H1 (cell line): ENCODE data around the gene MAGI2. TPM values are rescaled to one million over a fixed set of nuclear protein-coding genes. Genes with fewer than 3 reads are reported as not detected.

ENCODE experiments used
- CTCF ChIA-PET: fragments of 300-600 bp; sonication (Branson Sonifier 250); formaldehyde crosslinking; loops from one replicate; lab custom pipeline; 2021; ENCODE audit not compliant: partially characterized antibody; lab: Charles Lee
- POLR2A ChIA-PET: fragments of 300-600 bp; sonication (Branson Sonifier 250); formaldehyde crosslinking; loops from one replicate; lab custom pipeline; 2021; ENCODE audit warnings: inconsistent platforms; ENCODE audit not compliant: partially characterized antibody; lab: Charles Lee
- DNase-seq, 2 experiments: peaks; one replicate each; pipeline versions ENCODE4 v3.0.0 to v3.0.0-alpha.2; 2010 to 2022; ENCODE audit warnings: low spot score in 2 of 2, low read depth in 1 of 2, mixed read lengths in 1 of 2
- FAIRE-seq: peaks from 2 replicates; lab custom pipeline; 2011; peaks lifted over from hg19 to GRCh38; lab: Jason Lieb, UNC
- H2AFZ ChIP-seq: 2 replicates; pipeline ENCODE4 v1.8.1; 2012; ENCODE audit warnings: low read length, inconsistent platforms
- H2AK5ac ChIP-seq: 2 replicates; pipeline ENCODE4 v1.6.1; 2013; ENCODE audit warnings: low read depth, low read length
- H2BK120ac ChIP-seq: replicated peaks from 2 replicates; pipeline ENCODE3; 2013; ENCODE audit warnings: low read depth, low read length, inconsistent platforms
- H2BK12ac ChIP-seq: 2 replicates; pipeline ENCODE4 v1.6.1; 2013; ENCODE audit warnings: low read depth, low read length
- H2BK15ac ChIP-seq: 2 replicates; pipeline ENCODE4 v1.6.1; 2013; ENCODE audit warnings: low read length
- H2BK20ac ChIP-seq: 2 replicates; pipeline ENCODE4 v1.6.1; 2013; ENCODE audit warnings: low read length
- H2BK5ac ChIP-seq: 2 replicates; pipeline ENCODE4 v1.6.1; 2013; ENCODE audit warnings: low read depth, low read length
- H3K14ac ChIP-seq: 2 replicates; pipeline ENCODE4 v1.6.1; 2013; ENCODE audit warnings: inconsistent platforms; ENCODE audit not compliant: insufficient read length
- H3K18ac ChIP-seq: 2 replicates; pipeline ENCODE4 v1.6.1; 2013; ENCODE audit warnings: low read length; ENCODE audit errors: extremely low read depth
- H3K23ac ChIP-seq: 2 replicates; pipeline ENCODE4 v1.6.1; 2013; ENCODE audit warnings: inconsistent platforms; ENCODE audit not compliant: insufficient read length
- H3K23me2 ChIP-seq: 2 replicates; pipeline ENCODE4 v1.6.1; 2013; ENCODE audit warnings: low read depth, low read length
- H3K27ac ChIP-seq: 2 replicates; pipeline ENCODE4 v1.6.1; 2011; ENCODE audit warnings: low read depth, low read length, inconsistent platforms
- H3K27me3 ChIP-seq, 4 experiments: replicated peaks in 1 of 4; 1 replicate in 1 of 4; 2 replicates in 3 of 4; pipeline versions ENCODE4 v1.6.1 to v1.8.1; 2011 to 2013; ENCODE audit warnings: low read length in 3 of 4, mild to moderate bottlenecking in 3 of 4, inconsistent platforms in 2 of 4, mixed read lengths in 2 of 4, moderate library complexity in 1 of 4; ENCODE audit not compliant: control insufficient read depth in 3 of 4, insufficient read depth in 3 of 4; ENCODE audit errors: extremely low read depth in 1 of 4
- H3K36me3 ChIP-seq, 4 experiments: 2 replicates each; pipeline versions ENCODE4 v1.6.1 to v1.8.1; 2011 to 2013; ENCODE audit warnings: mild to moderate bottlenecking in 4 of 4, low read length in 3 of 4, moderate library complexity in 2 of 4, control low read depth in 1 of 4, inconsistent platforms in 1 of 4; ENCODE audit not compliant: insufficient read depth in 4 of 4, control insufficient read depth in 2 of 4
- H3K4ac ChIP-seq: replicated peaks from 2 replicates; pipeline ENCODE3; 2013; ENCODE audit warnings: low read length, low read depth, mixed read lengths, inconsistent platforms; ENCODE audit not compliant: insufficient read length
- H3K4me1 ChIP-seq, 4 experiments: replicated peaks in 1 of 4; 1 replicate in 1 of 4; 2 replicates in 3 of 4; pipeline versions ENCODE4 v1.6.1 to v1.8.1; 2011 to 2013; ENCODE audit warnings: low read length in 3 of 4, inconsistent platforms in 2 of 4, mixed read lengths in 1 of 4; ENCODE audit not compliant: insufficient read depth in 4 of 4, control insufficient read depth in 3 of 4
- H3K4me2 ChIP-seq, 2 experiments: 2 replicates each; pipeline versions ENCODE4 v1.6.1 to v1.8.1; 2011 to 2013; ENCODE audit warnings: low read depth in 2 of 2, low read length in 2 of 2, control low read depth in 1 of 2, inconsistent platforms in 1 of 2, mild to moderate bottlenecking in 1 of 2; ENCODE audit not compliant: insufficient read depth in 1 of 2
- H3K4me3 ChIP-seq, 4 experiments: fragments of 200-600, 300-600 bp in 1 of 4; sonication (generic), shearing (Covaris generic), sonication (Bioruptor Twin) in 1 of 4; 2 replicates each; pipeline versions ENCODE4 v1.5.1 to v1.8.1; 2011 to 2016; ENCODE audit warnings: low read length in 4 of 4, low read depth in 3 of 4, control low read depth in 2 of 4, inconsistent platforms in 2 of 4, mild to moderate bottlenecking in 2 of 4, mixed read lengths in 1 of 4, moderate library complexity in 1 of 4; ENCODE audit not compliant: insufficient read depth in 2 of 4; ENCODE audit errors: extremely low read depth in 1 of 4
- H3K56ac ChIP-seq: replicated peaks from 2 replicates; pipeline ENCODE3; 2013; ENCODE audit warnings: low read depth, mild to moderate bottlenecking, mixed read lengths, low read length, inconsistent platforms; ENCODE audit not compliant: insufficient read length
- H3K79me1 ChIP-seq: 2 replicates; pipeline ENCODE4 v1.6.1; 2013; ENCODE audit warnings: low read depth, low read length, control low read depth
- H3K79me2 ChIP-seq, 2 experiments: 2 replicates each; pipeline versions ENCODE4 v1.6.1 to v1.8.1; 2012 to 2013; ENCODE audit warnings: low read length in 2 of 2, mild to moderate bottlenecking in 2 of 2, inconsistent platforms in 1 of 2; ENCODE audit not compliant: insufficient read depth in 2 of 2, control insufficient read depth in 1 of 2
- H3K9ac ChIP-seq, 4 experiments: replicated peaks in 1 of 4; 1 replicate in 1 of 4; 2 replicates in 3 of 4; pipeline versions ENCODE4 v1.6.1 to v1.8.1; 2011 to 2013; ENCODE audit warnings: low read depth in 3 of 4, low read length in 3 of 4, control low read depth in 2 of 4, mild to moderate bottlenecking in 2 of 4, moderate library complexity in 2 of 4, inconsistent platforms in 1 of 4; ENCODE audit errors: extremely low read depth in 1 of 4
- H3K9me3 ChIP-seq, 2 experiments: 2 replicates each; pipeline versions ENCODE4 v1.6.1 to v1.8.1; 2012 to 2013; ENCODE audit warnings: mild to moderate bottlenecking in 2 of 2, moderate library complexity in 2 of 2, control low read depth in 1 of 2, inconsistent platforms in 1 of 2, low read depth in 1 of 2, low read length in 1 of 2, mixed read lengths in 1 of 2; ENCODE audit not compliant: insufficient read depth in 2 of 2
- H4K20me1 ChIP-seq, 2 experiments: replicated peaks in 1 of 2; 2 replicates each; pipeline versions ENCODE3 to v1.8.1; 2011 to 2013; ENCODE audit warnings: inconsistent platforms in 2 of 2, low read length in 2 of 2, mild to moderate bottlenecking in 1 of 2; ENCODE audit not compliant: insufficient read depth in 2 of 2, control insufficient read depth in 1 of 2
- H4K5ac ChIP-seq: 2 replicates; pipeline ENCODE4 v1.6.1; 2013; ENCODE audit warnings: low read length, low read depth, mixed read lengths, inconsistent platforms; ENCODE audit not compliant: insufficient read length
- H4K8ac ChIP-seq: 2 replicates; pipeline ENCODE4 v1.8.0; 2013; ENCODE audit warnings: mild to moderate bottlenecking, moderate library complexity, low read length, inconsistent platforms; ENCODE audit not compliant: insufficient read depth; ENCODE audit errors: extremely low read depth
- H4K91ac ChIP-seq: replicated peaks from 2 replicates; pipeline ENCODE3; 2013; ENCODE audit warnings: low read length, mixed read lengths, inconsistent platforms; ENCODE audit not compliant: insufficient read length
- CHD2 ChIP-seq: IDR thresholded peaks from 2 replicates; pipeline ENCODE4 v1.6.1; 2012; ENCODE audit warnings: low read length, improper control_type of control experiment
- E2F6 ChIP-seq: IDR thresholded peaks from 2 replicates; pipeline ENCODE4 v1.6.1; 2012; ENCODE audit warnings: inconsistent platforms
- EZH2 ChIP-seq: fragments of 200-600 bp; sonication (generic); IDR thresholded peaks from 2 replicates; pipeline ENCODE4 v1.7.1; 2012; ENCODE audit warnings: low read depth, mild to moderate bottlenecking, moderate library complexity, low read length, inconsistent platforms; ENCODE audit not compliant: severe bottlenecking
- JUN ChIP-seq: IDR thresholded peaks from 2 replicates; pipeline ENCODE4 v1.6.1; 2011; ENCODE audit warnings: low read depth, mild to moderate bottlenecking, improper control_type of control experiment, low read length
- MAFK ChIP-seq: IDR thresholded peaks from 2 replicates; pipeline ENCODE4 v1.6.1; 2012; ENCODE audit warnings: low read depth, mild to moderate bottlenecking, improper control_type of control experiment, low read length
- MAX ChIP-seq: IDR thresholded peaks from 2 replicates; pipeline ENCODE4 v1.6.1; 2012; ENCODE audit warnings: inconsistent platforms
- PHF8 ChIP-seq: fragments of 200-600 bp; sonication (generic); conservative IDR thresholded peaks from 2 replicates; pipeline ENCODE4 v1.7.1; 2012; ENCODE audit warnings: low read depth, mild to moderate bottlenecking, inconsistent platforms, low read length, moderate library complexity
- POLR2AphosphoS5 ChIP-seq: IDR thresholded peaks from 2 replicates; pipeline ENCODE4 v1.6.1; 2011; ENCODE audit warnings: low read depth, low read length
- RAD21 ChIP-seq, 2 experiments: IDR thresholded peaks in 1 of 2; conservative IDR thresholded peaks in 1 of 2; 2 replicates each; pipeline ENCODE4 v1.6.1; 2011; ENCODE audit warnings: low read depth in 2 of 2, low read length in 2 of 2, improper control_type of control experiment in 1 of 2, inconsistent platforms in 1 of 2, mild to moderate bottlenecking in 1 of 2, moderate library complexity in 1 of 2
- SUZ12 ChIP-seq: fragments of 200-600 bp; sonication (generic); IDR thresholded peaks from 2 replicates; pipeline ENCODE4 v1.6.1; 2012; ENCODE audit warnings: mild to moderate bottlenecking, inconsistent platforms, low read length, moderate library complexity, mixed read lengths
- WGBS, 2 experiments: shearing (Covaris generic) in 1 of 2; methylation state at CpG; one replicate each; pipeline versions ENCODE4 v1.1.6 to v1.1.7; 2013 to 2015; ENCODE audit warnings: low lambda C conversion rate in 2 of 2, mixed read lengths in 2 of 2, inconsistent platforms in 1 of 2, low coverage in 1 of 2, missing lambda C conversion rate in 1 of 2; ENCODE audit not compliant: insufficient replicate concordance in 2 of 2, insufficient coverage in 1 of 2, insufficient read length in 1 of 2; ENCODE audit errors: extremely low coverage in 1 of 2, missing lambda C conversion rate in 1 of 2; 5-methylcytosine and 5-hydroxymethylcytosine counted together
- polyA plus RNA-seq, 7 experiments: library from polyadenylated mRNA; depleted of rRNA in 3 of 7; stranded (reverse) in 5 of 7; unstranded in 2 of 7; fragments of >200 nt in 5 of 7; fragments of 200-250 nt in 2 of 7; gene quantifications; 1 replicate in 5 of 7; 2 replicates in 1 of 7; 4 replicates in 1 of 7; pipeline versions ENCODE4 v1.2.1 to v1.2.3, GENCODE V29; 2011 to 2013; ENCODE audit warnings: missing spikeins in 2 of 7, mixed read lengths in 2 of 7
- total RNA-seq: library from RNA; stranded (reverse); fragmentation: NEBNext Ultra II Directional; extraction: Animal tissue kit (Norgen Biotek cat#: 25700); gene quantifications from 2 replicates; pipeline ENCODE4 v1.2.1, GENCODE V29; 2021

Gene MAGI2
- total and polyA plus RNA-seq, 2 of the 8 experiments (the other 6 are each of a cell fraction or from before 2014, with no cell fraction given): 6.0 to 27.3 TPM

- Histone ChIP-seq H3K56ac (no peak overlapping the region), H2BK12ac (no peak overlapping the region), H3K4me2 (no peak overlapping the region), H4K8ac (no peak overlapping the region), H3K4me1 (peaks cover 5 to 25% (median 14%) of the 10 kb centered on the region in 4 experiments; a peak in 6 of 7 replicates), H3K23me2 (no peaks in the 10 kb centered on the region), H2BK120ac (no peak overlapping the region), H3K9me3 (no peaks in the 10 kb centered on the region), H3K36me3 (no peaks in the 10 kb centered on the region), H3K27me3 (no peaks in the 10 kb centered on the region), H4K5ac (no peak overlapping the region), H2BK15ac (no peak overlapping the region), H3K79me2 (no peaks in the 10 kb centered on the region), H3K27ac (no peak overlapping the region), H2AFZ (no peak overlapping the region), H3K18ac (no peak overlapping the region), H4K20me1 (no peaks in the 10 kb centered on the region), H2BK5ac (no peak overlapping the region), H3K23ac (no peak overlapping the region), H2BK20ac (no peak overlapping the region), H3K14ac (no peak overlapping the region), H3K4me3 (no peak overlapping the region), H4K91ac (no peak overlapping the region), H2AK5ac (no peak overlapping the region), H3K9ac (no peak overlapping the region), H3K79me1 (no peaks in the 10 kb centered on the region), H3K4ac (no peak overlapping the region)
- CTCF ChIA-PET: interaction anchor here (0.8 to 1.8 kb wide), 3 partner anchors 16 to 175 kb away, joined by 3 to 6 read pairs (median 3); no protein-coding TSS in a partner anchor
- POLR2A ChIA-PET: interaction anchor here (1.2 kb wide), 1 partner anchor 8 kb away, joined by 3 read pairs; no protein-coding TSS in a partner anchor
- 86% methylated on average over 10 of the region's 10 CpGs; no CpG with 5 or more reads in 1 of the 2 experiments for WGBS, 2 experiments
- no peak for FAIRE-seq
- no peak for TF ChIP-seq SUZ12
- TF ChIP-seq POLR2AphosphoS5: no peak
- TF ChIP-seq RAD21 (IDR thresholded peaks at IDR 0.05 in 1 of 2, conservative IDR thresholded peaks at IDR 0.05 in 1 of 2; ENCODE audit: low read depth in 2 of 2, low read length in 2 of 2): no peak
- TF ChIP-seq E2F6: no peak
- TF ChIP-seq JUN: no peak
- TF ChIP-seq EZH2: no peak
- no peak for TF ChIP-seq PHF8
- TF ChIP-seq MAX: no peak
- no peak for TF ChIP-seq CHD2
- no peak for TF ChIP-seq MAFK
- no peak for DNase-seq
These were observed 1278.0 kb downstream of the MAGI2 start for GRCh38 chr7:78175330-78176100.
